Spleen (tissue), 11 donors: ENCODE data around the gene SNRNP25. TPM values are rescaled to one million over a fixed set of nuclear protein-coding genes. Genes with fewer than 3 reads are reported as not detected.

Experiments
- DNase-seq: peaks from one replicate; pipeline ENCODE4 v3.0.0-alpha.2; 2020
- H3K27ac ChIP-seq, 8 donors: fragments of 200-600 bp; sonication (generic) in 7 of 8; 1 replicate in 4 of 8; 2 replicates in 4 of 8; pipeline versions ENCODE4 v1.5.0 to v1.8.0; 2016 to 2021; ENCODE audit warnings: inconsistent platforms in 4 of 8, mild to moderate bottlenecking in 4 of 8, moderate library complexity in 1 of 8
- H3K27me3 ChIP-seq, 7 donors: fragments of 200-600 bp; sonication (generic) in 6 of 7; replicated peaks in 1 of 7; 1 replicate in 4 of 7; 2 replicates in 3 of 7; pipeline versions ENCODE4 v1.5.0 to v1.8.0; 2016 to 2021; ENCODE audit warnings: inconsistent platforms in 3 of 7, mild to moderate bottlenecking in 1 of 7
- H3K36me3 ChIP-seq, 6 donors: fragments of 200-600 bp; sonication (generic) in 5 of 6; 1 replicate in 4 of 6; 2 replicates in 2 of 6; pipeline versions ENCODE4 v1.5.0 to v1.8.0; 2016 to 2021; ENCODE audit warnings: inconsistent platforms in 2 of 6
- H3K4me1 ChIP-seq, 6 donors: fragments of 200-600 bp; sonication (generic) in 5 of 6; 1 replicate in 3 of 6; 2 replicates in 3 of 6; pipeline versions ENCODE4 v1.5.0 to v1.8.0; 2016 to 2021; ENCODE audit warnings: inconsistent platforms in 3 of 6
- H3K4me3 ChIP-seq, 8 donors: fragments of 200-600 bp; sonication (generic) in 7 of 8; 1 replicate in 4 of 8; 2 replicates in 4 of 8; pipeline versions ENCODE4 v1.5.0 to v1.8.0; 2016 to 2021; ENCODE audit warnings: inconsistent platforms in 4 of 8, mild to moderate bottlenecking in 4 of 8, moderate library complexity in 2 of 8
- H3K9me3 ChIP-seq, 8 donors: fragments of 200-600 bp; sonication (generic) in 7 of 8; 1 replicate in 4 of 8; 2 replicates in 4 of 8; pipeline versions ENCODE4 v1.5.0 to v1.8.0; 2016 to 2021; ENCODE audit warnings: inconsistent platforms in 4 of 8
- POLR2A ChIP-seq, 3 donors: fragments of 450-650 bp; IDR thresholded peaks; one replicate each; pipeline ENCODE4 v1.5.1; 2017; ENCODE audit warnings: antibody characterized with exemption in 3 of 3, mild to moderate bottlenecking in 1 of 3
- POLR2AphosphoS5 ChIP-seq, 3 donors: sonication (generic); formaldehyde crosslinking; IDR thresholded peaks; one replicate each; pipeline ENCODE4 v1.5.1; 2017; ENCODE audit warnings: antibody characterized with exemption in 3 of 3
- WGBS, 5 donors: extraction: QIAGEN DNeasy Blood & Tissue Kit in 3 of 5; methylation state at CpG; one replicate each; pipeline versions ENCODE4 v1.1.5 to v1.1.7; 2013 to 2018; 5-methylcytosine and 5-hydroxymethylcytosine counted together
- intact Hi-C: fragments of 100-400 bp; cut with DNase I; formaldehyde crosslinking; loops from one replicate; pipeline ENCODE4 v1.15.0; 2023; ENCODE audit warnings: low total_unique reads
- polyA plus RNA-seq, 3 donors: library from polyadenylated mRNA; stranded (reverse); fragments of 200-250 nt; gene quantifications; one replicate each; pipeline ENCODE4 v1.2.1, GENCODE V29; 2013
- total RNA-seq, 7 donors: library from RNA; depleted of rRNA in 3 of 7; stranded (reverse); fragments of >200 nt in 3 of 7; fragmentation: NEBNext Ultra II Directional in 4 of 7; extraction: Animal tissue kit (Norgen Biotek cat#: 25700) in 4 of 7; gene quantifications; one replicate each; pipeline versions ENCODE4 v1.1.0 to v1.2.1, GENCODE V29; 2016 to 2021
- TF ChIP-seq, protein P1 (sequence below), 11 experiments: fragments of 200-600 bp in 7 of 11; fragments of 450-650 bp in 4 of 11; sonication (generic) in 4 of 11; IDR thresholded peaks in 8 of 11; conservative IDR thresholded peaks in 3 of 11; 1 replicate in 7 of 11; 2 replicates in 4 of 11; pipeline versions ENCODE4 v1.4.0 to v1.8.0; 2016 to 2021; ENCODE audit warnings: antibody characterized with exemption in 11 of 11, inconsistent platforms in 4 of 11, mild to moderate bottlenecking in 1 of 11
- donor health status: healthy with polysubstance abuse.
- donor health status: DM: no; HTN: no; CAD: no; lungs with moderate emphysema.
- donor health status: DM: no; HTN: no; CAD: no.
- donor health status: Bipolar disorder and iron deficiency.
- donor health status: healthy.
- donor health status: DM: no; HTN: no; CAD: no.
- donor health status: DM: yes; HTN: yes; CAD: no.

The SNRNP25 gene
- total and polyA plus RNA-seq, 10 donors, result 13.6 to 48.1 (median 21.3) TPM

DNA sequence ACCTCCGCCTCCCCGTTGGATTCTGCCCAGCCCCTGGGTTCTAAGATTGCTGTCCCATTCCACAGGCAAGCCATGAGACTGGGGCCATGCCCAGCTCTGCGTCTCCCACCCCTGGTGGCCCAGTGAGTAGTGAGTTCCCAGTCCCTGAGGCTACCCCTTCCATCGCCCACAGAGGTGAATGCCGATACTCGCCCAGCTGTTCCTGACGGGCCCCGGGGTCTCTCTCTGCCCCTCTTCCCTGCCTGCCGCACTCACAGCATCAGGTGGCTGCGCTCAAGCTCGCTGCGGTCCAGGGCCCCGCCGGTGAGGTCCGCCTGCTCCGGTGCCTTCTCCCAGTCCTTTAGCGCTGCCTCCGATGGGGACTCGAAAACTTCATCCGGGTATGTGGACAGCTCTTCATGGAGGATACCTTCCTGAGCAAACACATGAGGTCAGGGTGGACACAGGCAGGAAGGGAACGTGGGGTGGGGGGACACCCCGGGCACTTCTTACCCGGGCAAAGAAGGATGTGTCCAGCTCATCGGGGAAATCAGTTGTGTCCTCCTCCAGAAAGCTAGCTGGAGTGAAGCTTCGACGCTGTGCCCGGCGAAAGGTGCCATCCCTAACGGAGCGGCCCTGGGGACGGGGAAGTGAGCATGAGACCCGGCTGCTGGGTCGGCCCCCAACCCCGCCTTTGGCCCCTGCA is 8.8 kb downstream of the SNRNP25 start:
- WGBS, 5 donors, result 92 to 96% (median 94%) methylated on average over 33 to 34 of the region's 34 CpGs
- H3K27me3 ChIP-seq, result no peaks in the 10 kb centered on the region
- H3K4me3 ChIP-seq, result no peak overlapping the region
- DNase-seq, result peak; percentile 68
- H3K4me1 ChIP-seq, result peaks cover 0 to 21% (median 11%) of the 10 kb centered on the region in 6 donors
- peaks cover 0 to 68% (median 13%) of the 10 kb centered on the region in 6 donors for H3K36me3 ChIP-seq
- H3K27ac ChIP-seq, result no peak overlapping the region
- TF ChIP-seq POLR2AphosphoS5 (IDR thresholded peaks at IDR 0.05), result no peak
- TF ChIP-seq, protein P1, sequence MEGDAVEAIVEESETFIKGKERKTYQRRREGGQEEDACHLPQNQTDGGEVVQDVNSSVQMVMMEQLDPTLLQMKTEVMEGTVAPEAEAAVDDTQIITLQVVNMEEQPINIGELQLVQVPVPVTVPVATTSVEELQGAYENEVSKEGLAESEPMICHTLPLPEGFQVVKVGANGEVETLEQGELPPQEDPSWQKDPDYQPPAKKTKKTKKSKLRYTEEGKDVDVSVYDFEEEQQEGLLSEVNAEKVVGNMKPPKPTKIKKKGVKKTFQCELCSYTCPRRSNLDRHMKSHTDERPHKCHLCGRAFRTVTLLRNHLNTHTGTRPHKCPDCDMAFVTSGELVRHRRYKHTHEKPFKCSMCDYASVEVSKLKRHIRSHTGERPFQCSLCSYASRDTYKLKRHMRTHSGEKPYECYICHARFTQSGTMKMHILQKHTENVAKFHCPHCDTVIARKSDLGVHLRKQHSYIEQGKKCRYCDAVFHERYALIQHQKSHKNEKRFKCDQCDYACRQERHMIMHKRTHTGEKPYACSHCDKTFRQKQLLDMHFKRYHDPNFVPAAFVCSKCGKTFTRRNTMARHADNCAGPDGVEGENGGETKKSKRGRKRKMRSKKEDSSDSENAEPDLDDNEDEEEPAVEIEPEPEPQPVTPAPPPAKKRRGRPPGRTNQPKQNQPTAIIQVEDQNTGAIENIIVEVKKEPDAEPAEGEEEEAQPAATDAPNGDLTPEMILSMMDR (IDR thresholded peaks at IDR 0.05 in 8 of 11, conservative IDR thresholded peaks at IDR 0.05 in 3 of 11), result no peak
- no peaks in the 10 kb centered on the region for H3K9me3 ChIP-seq
- intact Hi-C loops, result no loop called here

DNA sequence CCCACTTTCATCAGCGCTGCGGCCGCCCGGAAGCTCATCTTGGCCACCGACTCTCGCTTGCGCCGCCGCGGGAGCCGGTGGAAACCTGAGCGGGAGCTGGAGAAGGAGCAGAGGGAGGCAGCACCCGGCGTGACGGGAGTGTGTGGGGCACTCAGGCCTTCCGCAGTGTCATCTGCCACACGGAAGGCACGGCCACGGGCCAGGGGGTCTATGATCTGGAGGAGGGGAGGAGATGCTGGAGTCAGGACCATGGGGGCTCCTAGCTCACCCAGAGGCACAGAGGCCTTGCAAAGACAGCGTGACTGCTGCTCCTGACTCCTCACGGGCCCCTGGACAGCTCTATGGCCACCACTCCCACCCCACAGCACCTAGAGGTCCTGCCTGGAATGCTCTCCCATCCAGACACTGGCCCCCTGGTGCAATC is 9.4 kb downstream of the SNRNP25 start:
- Histone ChIP-seq H3K4me3 (no peak overlapping the region), H3K4me1 (peaks cover 0 to 26% (median 11%) of the 10 kb centered on the region in 6 donors), H3K36me3 (peaks cover 0 to 63% (median 9%) of the 10 kb centered on the region in 6 donors), H3K27ac (no peak overlapping the region), H3K9me3 (no peaks in the 10 kb centered on the region), H3K27me3 (no peaks in the 10 kb centered on the region)
- DNase-seq, result peak; percentile 51
- intact Hi-C loops, result no loop called here
- TF ChIP-seq POLR2A (IDR thresholded peaks at IDR 0.05) (no peak), POLR2AphosphoS5 (IDR thresholded peaks at IDR 0.05) (no peak)
- TF ChIP-seq, protein P1 (IDR thresholded peaks at IDR 0.05 in 8 of 11, conservative IDR thresholded peaks at IDR 0.05 in 3 of 11), result no peak
- WGBS, 5 donors, result 93 to 97% (median 97%) methylated on average over 19 to 21 of the region's 21 CpGs

DNA sequence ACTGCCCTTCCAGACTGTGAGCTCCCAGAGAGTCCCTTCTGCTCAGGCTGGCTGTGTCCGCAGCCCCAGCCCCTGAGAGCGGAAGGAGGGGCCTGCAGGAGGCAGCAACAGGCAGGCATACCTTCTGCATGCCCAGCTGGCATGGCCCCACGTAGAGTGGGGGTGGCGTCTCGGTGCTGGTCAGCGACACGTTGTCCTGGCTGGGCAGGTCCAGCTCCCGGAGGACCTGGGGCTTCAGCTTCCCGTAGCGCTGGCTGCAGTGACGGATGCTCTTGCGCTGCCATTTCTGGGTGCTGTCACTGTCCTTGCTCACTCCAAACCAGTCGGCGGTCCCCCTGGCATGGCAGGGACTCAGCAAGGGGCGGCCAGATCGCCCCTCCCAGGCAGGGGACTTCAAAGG is 9.8 kb downstream of the SNRNP25 start:
- H3K4me1 ChIP-seq, result peaks cover 0 to 31% (median 11%) of the 10 kb centered on the region in 6 donors
- H3K4me3 ChIP-seq, result no peak overlapping the region
- no peaks in the 10 kb centered on the region for H3K9me3 ChIP-seq
- DNase-seq, result peak; percentile 65
- no peaks in the 10 kb centered on the region for H3K27me3 ChIP-seq
- TF ChIP-seq, protein P1 (IDR thresholded peaks at IDR 0.05 in 8 of 11, conservative IDR thresholded peaks at IDR 0.05 in 3 of 11), result no peak
- TF ChIP-seq POLR2A (IDR thresholded peaks at IDR 0.05) (no peak), POLR2AphosphoS5 (IDR thresholded peaks at IDR 0.05) (no peak)
- H3K27ac ChIP-seq, result no peak overlapping the region
- peaks cover 0 to 58% (median 5%) of the 10 kb centered on the region in 6 donors for H3K36me3 ChIP-seq
- intact Hi-C loops, result no loop called here
- 88 to 95% (median 94%) methylated on average over 4 to 16 of the region's 16 CpGs for WGBS, 5 donors
